ENCODE data around the gene ARID1B. TPM values are rescaled to one million over a fixed set of nuclear protein-coding genes. Genes with fewer than 3 reads are reported as not detected.
A peak's percentile ranks its signal among the peaks of the same experiment; 100 is the strongest.

ARID1B gene
- total RNA-seq, 1 experiment from 2014 or later = 42.8 TPM

- H3K9me2 ChIP-seq (ENCODE audit: insufficient read depth) = no peaks in the 10 kb centered on the region
- H3K4me3 ChIP-seq = no peak overlapping the region
- H3K79me2 ChIP-seq (ENCODE audit: low read depth) = no peaks in the 10 kb centered on the region
- intact Hi-C loops (cut with micrococcal nuclease; ENCODE audit: unreplicated experiment) = loop anchor here (5.0 kb wide), 1 partner anchor 403 kb away; no protein-coding TSS in a partner anchor
- H3K9me3 ChIP-seq (ENCODE audit: insufficient read depth, low read depth) = no peaks in the 10 kb centered on the region
- H3K4me1 ChIP-seq (replicated peaks; ENCODE audit: insufficient read depth) = peaks cover 48% of the 10 kb centered on the region
- peaks cover 20% of the 10 kb centered on the region for H3F3A ChIP-seq (ENCODE audit: insufficient read depth, low read depth)
- H2AFZ ChIP-seq = no peak overlapping the region
- ChIA-PET POLR2A (ENCODE audit: unreplicated experiment) (no interaction called here), CTCF (no interaction called here)
- no TSS peak for BruUV-seq (replicated peaks)
- no peak for DNase-seq
- H3K36me3 ChIP-seq (ENCODE audit: low read depth) = no peaks in the 10 kb centered on the region
- H3K27ac ChIP-seq = no peak overlapping the region
- H3K4me2 ChIP-seq = no peak overlapping the region
- H4K20me1 ChIP-seq (ENCODE audit: insufficient read depth) = 0 out of 2 replicates have a peak, but pooled peaks cover 3% of the 10 kb centered on the region
- no peaks in the 10 kb centered on the region for H3K27me3 ChIP-seq (ENCODE audit: insufficient read depth, low read depth)
- no peak for TF ChIP-seq CTCF (conservative IDR thresholded peaks at IDR 0.05)
- no peak for TF ChIP-seq EZH2 (IDR thresholded peaks at IDR 0.05; ENCODE audit: low read depth)
Observed at GRCh38 chr6:157185171-157185570, 408.0 kb downstream of the ARID1B start.

GRCh38 chr6:157185986-157186385 lies 408.8 kb downstream of the ARID1B start:
- Histone ChIP-seq H3K4me1 (replicated peaks; ENCODE audit: insufficient read depth) (peaks cover 42% of the 10 kb centered on the region), H3K27me3 (ENCODE audit: insufficient read depth, low read depth) (no peaks in the 10 kb centered on the region), H3K4me2 (no peak overlapping the region), H3K36me3 (ENCODE audit: low read depth) (no peaks in the 10 kb centered on the region), H3K79me2 (ENCODE audit: low read depth) (no peaks in the 10 kb centered on the region), H2AFZ (no peak overlapping the region), H3K9me2 (ENCODE audit: insufficient read depth) (no peaks in the 10 kb centered on the region), H3F3A (ENCODE audit: insufficient read depth, low read depth) (peaks cover 15% of the 10 kb centered on the region), H3K9me3 (ENCODE audit: insufficient read depth, low read depth) (no peaks in the 10 kb centered on the region), H3K4me3 (no peak overlapping the region), H3K27ac (no peak overlapping the region), H4K20me1 (ENCODE audit: insufficient read depth) (0 out of 2 replicates have a peak, but pooled peaks cover 3% of the 10 kb centered on the region)
- ChIA-PET POLR2A (ENCODE audit: unreplicated experiment) (no interaction called here), CTCF (no interaction called here)
- intact Hi-C loops (cut with micrococcal nuclease; ENCODE audit: unreplicated experiment) = loop anchor here (5.0 kb wide), 1 partner anchor 404 kb away; no protein-coding TSS in a partner anchor
- no TSS peak for BruUV-seq (replicated peaks)
- TF ChIP-seq EZH2 (IDR thresholded peaks at IDR 0.05; ENCODE audit: low read depth) = no peak
- no peak for TF ChIP-seq CTCF (conservative IDR thresholded peaks at IDR 0.05)
- DNase-seq = no peak

GRCh38 chr6:157186785-157187181 lies 409.6 kb downstream of the ARID1B start:
- Histone ChIP-seq H3K79me2 (ENCODE audit: low read depth) (no peaks in the 10 kb centered on the region), H3K4me1 (replicated peaks; ENCODE audit: insufficient read depth) (peaks cover 34% of the 10 kb centered on the region), H3K36me3 (ENCODE audit: low read depth) (no peaks in the 10 kb centered on the region), H3K4me2 (peak overlapping the region; percentile 38), H3F3A (ENCODE audit: insufficient read depth, low read depth) (peaks cover 8% of the 10 kb centered on the region), H3K9me3 (ENCODE audit: insufficient read depth, low read depth) (no peaks in the 10 kb centered on the region), H3K9me2 (ENCODE audit: insufficient read depth) (no peaks in the 10 kb centered on the region), H2AFZ (no peak overlapping the region), H3K4me3 (no peak overlapping the region), H3K27ac (peak overlapping the region; percentile 43), H4K20me1 (ENCODE audit: insufficient read depth) (0 out of 2 replicates have a peak, but pooled peaks cover 3% of the 10 kb centered on the region), H3K27me3 (ENCODE audit: insufficient read depth, low read depth) (no peaks in the 10 kb centered on the region)
- intact Hi-C loops (cut with micrococcal nuclease; ENCODE audit: unreplicated experiment) = loop anchor here (5.0 kb wide), 1 partner anchor 404 kb away; no protein-coding TSS in a partner anchor
- ChIA-PET POLR2A (ENCODE audit: unreplicated experiment) (no interaction called here), CTCF (no interaction called here)
- no peak for DNase-seq
- no TSS peak for BruUV-seq (replicated peaks)
- no peak for TF ChIP-seq CTCF (conservative IDR thresholded peaks at IDR 0.05)
- TF ChIP-seq EZH2 (IDR thresholded peaks at IDR 0.05; ENCODE audit: low read depth) = no peak

Data from PC-9 (cell line).